GM20431 (cell line): ENCODE data around the gene POU2AF1.
"Not testable (repeated sequence)": the region's sequence is repeated elsewhere in the genome, so short reads cannot be mapped to it uniquely, and the experiment has no call there.

Experiments
- in situ Hi-C: fragments of 300-500 bp; cut with MseI, MboI; formaldehyde crosslinking; loops from one replicate; pipeline ENCODE4 v1.15.0; 2020; ENCODE audit warnings: low sequenced_read_pairs; ENCODE audit not compliant: unreplicated experiment

POU2AF1 gene

GRCh38 chr11:111327908-111328624 is 51.0 kb downstream of the POU2AF1 start:
- in situ Hi-C loops = no loop called here

GRCh38 chr11:111326824-111327223 is 52.3 kb downstream of the POU2AF1 start:
- in situ Hi-C loops = no loop called here

GRCh38 chr11:111325259-111325658 is 53.8 kb downstream of the POU2AF1 start:
- in situ Hi-C loops = no loop called here

GRCh38 chr11:111324277-111324720 is 54.8 kb downstream of the POU2AF1 start:
- in situ Hi-C loops = no loop called here

- in situ Hi-C loops = no loop called here
Observed at GRCh38 chr11:111322534-111322933, 56.5 kb downstream of the POU2AF1 start.

GRCh38 chr11:111320728-111321568 is 58.1 kb downstream of the POU2AF1 start:
- in situ Hi-C loops = no loop called here

GRCh38 chr11:111320199-111320598 is 58.9 kb downstream of the POU2AF1 start:
- in situ Hi-C loops = not testable (repeated sequence)

GRCh38 chr11:111319296-111319695 is 59.8 kb downstream of the POU2AF1 start:
- in situ Hi-C loops = no loop called here

- in situ Hi-C loops = no loop called here
Observed at GRCh38 chr11:111312076-111312475, 67.0 kb downstream of the POU2AF1 start.

- in situ Hi-C loops = no loop called here
Observed at GRCh38 chr11:111310723-111311122, 68.4 kb downstream of the POU2AF1 start.

- in situ Hi-C loops = no loop called here
Observed at GRCh38 chr11:111310088-111310487, 69.0 kb downstream of the POU2AF1 start.

GRCh38 chr11:111309215-111309915 is 69.7 kb downstream of the POU2AF1 start:
- in situ Hi-C loops = no loop called here

- in situ Hi-C loops = no loop called here
Observed at GRCh38 chr11:111308140-111308539, 70.9 kb downstream of the POU2AF1 start.

- in situ Hi-C loops = no loop called here
Observed at GRCh38 chr11:111307472-111308108, 71.5 kb downstream of the POU2AF1 start.

GRCh38 chr11:111306321-111306720 is 72.8 kb downstream of the POU2AF1 start:
- in situ Hi-C loops = no loop called here

- in situ Hi-C loops = no loop called here
Observed at GRCh38 chr11:111305876-111306275, 73.2 kb downstream of the POU2AF1 start.

GRCh38 chr11:111305162-111305802 is 73.8 kb downstream of the POU2AF1 start:
- in situ Hi-C loops = no loop called here

GRCh38 chr11:111303461-111303860 is 75.6 kb downstream of the POU2AF1 start:
- in situ Hi-C loops = no loop called here

- in situ Hi-C loops = no loop called here
Observed at GRCh38 chr11:111302298-111302697, 76.8 kb downstream of the POU2AF1 start.
